ENCODE measurements around the gene LDLRAD4. TPM values are rescaled to one million over a fixed set of nuclear protein-coding genes. Genes with fewer than 3 reads are reported as not detected.
"Not testable (repeated sequence)": the region's sequence is repeated elsewhere in the genome, so short reads cannot be mapped to it uniquely, and the experiment has no call there.

LDLRAD4 gene
- total RNA-seq, 1 experiment from 2014 or later: 1.7 TPM

GRCh38 chr18:13261661-13262357 is 43.2 kb downstream of the LDLRAD4 start:
- H3K27me3 ChIP-seq (ENCODE audit: insufficient read depth, low read depth): peaks cover 69% of the 10 kb centered on the region
- H3K9me3 ChIP-seq (ENCODE audit: insufficient read depth, low read depth): no peaks in the 10 kb centered on the region
- no peak for DNase-seq
- H3K36me3 ChIP-seq (ENCODE audit: low read depth): no peaks in the 10 kb centered on the region
- intact Hi-C loops (cut with micrococcal nuclease; ENCODE audit: unreplicated experiment): no loop called here
- POLR2A ChIA-PET (ENCODE audit: unreplicated experiment): no interaction called here
- no peaks in the 10 kb centered on the region for H3K9me2 ChIP-seq (ENCODE audit: insufficient read depth)
- H3K4me2 ChIP-seq: no peak overlapping the region
- CTCF ChIA-PET: no interaction called here
- no peaks in the 10 kb centered on the region for H3K79me2 ChIP-seq (ENCODE audit: low read depth)
- no peaks in the 10 kb centered on the region for H3K4me1 ChIP-seq (replicated peaks; ENCODE audit: insufficient read depth)
- H3F3A ChIP-seq (ENCODE audit: insufficient read depth, low read depth): no peaks in the 10 kb centered on the region
- no peak overlapping the region for H3K27ac ChIP-seq
- no TSS peak for BruUV-seq (replicated peaks)
- no peak for TF ChIP-seq EZH2 (IDR thresholded peaks at IDR 0.05; ENCODE audit: low read depth)
- TF ChIP-seq CTCF (conservative IDR thresholded peaks at IDR 0.05): no peak
- H3K4me3 ChIP-seq: no peak overlapping the region
- H2AFZ ChIP-seq: no peak overlapping the region
- H4K20me1 ChIP-seq (ENCODE audit: insufficient read depth): no peaks in the 10 kb centered on the region

- H3K27ac ChIP-seq; H3K9me3 ChIP-seq (ENCODE audit: insufficient read depth, low read depth); H3K4me1 ChIP-seq (replicated peaks; ENCODE audit: insufficient read depth); H3K79me2 ChIP-seq (ENCODE audit: low read depth); H3F3A ChIP-seq (ENCODE audit: insufficient read depth, low read depth); H2AFZ ChIP-seq; H3K4me3 ChIP-seq; intact Hi-C loops (cut with micrococcal nuclease; ENCODE audit: unreplicated experiment); H3K9me2 ChIP-seq (ENCODE audit: insufficient read depth); BruUV-seq (replicated peaks); H3K4me2 ChIP-seq; H3K36me3 ChIP-seq (ENCODE audit: low read depth); CTCF ChIA-PET; DNase-seq; H4K20me1 ChIP-seq (ENCODE audit: insufficient read depth); POLR2A ChIA-PET (ENCODE audit: unreplicated experiment): not testable (repeated sequence)
- H3K27me3 ChIP-seq (ENCODE audit: insufficient read depth, low read depth): peaks cover 69% of the 10 kb centered on the region
These were observed 43.8 kb downstream of the LDLRAD4 start for GRCh38 chr18:13262358-13262680.

GRCh38 chr18:13262839-13263691 is 44.5 kb downstream of the LDLRAD4 start:
- DNase-seq: no peak
- Histone ChIP-seq H3K27me3 (ENCODE audit: insufficient read depth, low read depth) (peaks cover 69% of the 10 kb centered on the region), H3K27ac (no peak overlapping the region), H2AFZ (no peak overlapping the region), H4K20me1 (ENCODE audit: insufficient read depth) (no peaks in the 10 kb centered on the region), H3K4me1 (replicated peaks; ENCODE audit: insufficient read depth) (no peaks in the 10 kb centered on the region), H3K9me3 (ENCODE audit: insufficient read depth, low read depth) (no peaks in the 10 kb centered on the region), H3F3A (ENCODE audit: insufficient read depth, low read depth) (no peaks in the 10 kb centered on the region), H3K36me3 (ENCODE audit: low read depth) (no peaks in the 10 kb centered on the region), H3K9me2 (ENCODE audit: insufficient read depth) (no peaks in the 10 kb centered on the region), H3K79me2 (ENCODE audit: low read depth) (no peaks in the 10 kb centered on the region), H3K4me2 (no peak overlapping the region), H3K4me3 (no peak overlapping the region)
- POLR2A ChIA-PET (ENCODE audit: unreplicated experiment): interaction anchor here (0.6 kb wide), 1 partner anchor 463 kb away, joined by 13 read pairs; the partner anchor contains the start of genes FAM210A and RNMT
- TF ChIP-seq CTCF (conservative IDR thresholded peaks at IDR 0.05): no peak
- TF ChIP-seq EZH2 (IDR thresholded peaks at IDR 0.05; ENCODE audit: low read depth): no peak
- intact Hi-C loops (cut with micrococcal nuclease; ENCODE audit: unreplicated experiment): no loop called here
- CTCF ChIA-PET: no interaction called here
- BruUV-seq (replicated peaks): no TSS peak

All from PC-9 (cell line).